ENCODE measurements around the gene HAPLN1. TPM values are rescaled to one million over a fixed set of nuclear protein-coding genes. Genes with fewer than 3 reads are reported as not detected.

Gene HAPLN1
- total RNA-seq, 1 donor from 2014 or later, result not detected

- no peak for TF ChIP-seq CTCF (IDR thresholded peaks at IDR 0.05; ENCODE audit: insufficient read depth, low read length, poor library complexity, severe bottlenecking)
- Histone ChIP-seq H3K36me3 (ENCODE audit: control insufficient read depth, insufficient read depth, low read length) (no peaks in the 10 kb centered on the region), H3K4me3 (ENCODE audit: low read depth, low read length) (no peak overlapping the region), H3K27me3 (ENCODE audit: control insufficient read depth, insufficient read depth, low read length) (no peaks in the 10 kb centered on the region)
- no peak for DNase-seq (ENCODE audit: low read depth)
Measured at GRCh38 chr5:83654427-83654994, 66.1 kb downstream of the HAPLN1 start.

GRCh38 chr5:83653669-83654068 lies 67.0 kb downstream of the HAPLN1 start:
- Histone ChIP-seq H3K27me3 (ENCODE audit: control insufficient read depth, insufficient read depth, low read length) (no peaks in the 10 kb centered on the region), H3K36me3 (ENCODE audit: control insufficient read depth, insufficient read depth, low read length) (no peaks in the 10 kb centered on the region), H3K4me3 (ENCODE audit: low read depth, low read length) (no peak overlapping the region)
- TF ChIP-seq CTCF (IDR thresholded peaks at IDR 0.05; ENCODE audit: insufficient read depth, low read length, poor library complexity, severe bottlenecking), result no peak
- DNase-seq (ENCODE audit: low read depth), result no peak

GRCh38 chr5:83645936-83646335 lies 74.7 kb downstream of the HAPLN1 start:
- Histone ChIP-seq H3K36me3 (ENCODE audit: control insufficient read depth, insufficient read depth, low read length) (no peaks in the 10 kb centered on the region), H3K4me3 (ENCODE audit: low read depth, low read length) (no peak overlapping the region), H3K27me3 (ENCODE audit: control insufficient read depth, insufficient read depth, low read length) (no peaks in the 10 kb centered on the region)
- no peak for TF ChIP-seq CTCF (IDR thresholded peaks at IDR 0.05; ENCODE audit: insufficient read depth, low read length, poor library complexity, severe bottlenecking)
- no peak for DNase-seq (ENCODE audit: low read depth)

GRCh38 chr5:83644301-83644700 lies 76.4 kb downstream of the HAPLN1 start:
- Histone ChIP-seq H3K4me3 (ENCODE audit: low read depth, low read length) (no peak overlapping the region), H3K27me3 (ENCODE audit: control insufficient read depth, insufficient read depth, low read length) (no peaks in the 10 kb centered on the region), H3K36me3 (ENCODE audit: control insufficient read depth, insufficient read depth, low read length) (no peaks in the 10 kb centered on the region)
- no peak for TF ChIP-seq CTCF (IDR thresholded peaks at IDR 0.05; ENCODE audit: insufficient read depth, low read length, poor library complexity, severe bottlenecking)
- no peak for DNase-seq (ENCODE audit: low read depth)

- Histone ChIP-seq H3K4me3 (ENCODE audit: low read depth, low read length) (no peak overlapping the region), H3K27me3 (ENCODE audit: control insufficient read depth, insufficient read depth, low read length) (no peaks in the 10 kb centered on the region), H3K36me3 (ENCODE audit: control insufficient read depth, insufficient read depth, low read length) (no peaks in the 10 kb centered on the region)
- no peak for TF ChIP-seq CTCF (IDR thresholded peaks at IDR 0.05; ENCODE audit: insufficient read depth, low read length, poor library complexity, severe bottlenecking)
- DNase-seq (ENCODE audit: low read depth), result no peak
Measured at GRCh38 chr5:83641946-83642345, 78.7 kb downstream of the HAPLN1 start.

GRCh38 chr5:83639911-83640310 lies 80.7 kb downstream of the HAPLN1 start:
- Histone ChIP-seq H3K36me3 (ENCODE audit: control insufficient read depth, insufficient read depth, low read length) (no peaks in the 10 kb centered on the region), H3K4me3 (ENCODE audit: low read depth, low read length) (no peak overlapping the region), H3K27me3 (ENCODE audit: control insufficient read depth, insufficient read depth, low read length) (no peaks in the 10 kb centered on the region)
- TF ChIP-seq CTCF (IDR thresholded peaks at IDR 0.05; ENCODE audit: insufficient read depth, low read length, poor library complexity, severe bottlenecking), result no peak
- no peak for DNase-seq (ENCODE audit: low read depth)
